CD4-positive, alpha-beta T cell treated with Interleukin-15 for 4 hours (primary cell): ENCODE results near the gene TRAF6.

Experiments
- DNase-seq: peaks from one replicate; pipeline ENCODE4 v3.0.0-alpha.2; 2020; ENCODE audit warnings: low spot score

TRAF6 gene

GRCh38 chr11:36458129-36458915, 51.8 kb downstream of the TRAF6 start:
- no peak for DNase-seq

GRCh38 chr11:36456156-36456555, 53.9 kb downstream of the TRAF6 start:
- no peak for DNase-seq

DNA sequence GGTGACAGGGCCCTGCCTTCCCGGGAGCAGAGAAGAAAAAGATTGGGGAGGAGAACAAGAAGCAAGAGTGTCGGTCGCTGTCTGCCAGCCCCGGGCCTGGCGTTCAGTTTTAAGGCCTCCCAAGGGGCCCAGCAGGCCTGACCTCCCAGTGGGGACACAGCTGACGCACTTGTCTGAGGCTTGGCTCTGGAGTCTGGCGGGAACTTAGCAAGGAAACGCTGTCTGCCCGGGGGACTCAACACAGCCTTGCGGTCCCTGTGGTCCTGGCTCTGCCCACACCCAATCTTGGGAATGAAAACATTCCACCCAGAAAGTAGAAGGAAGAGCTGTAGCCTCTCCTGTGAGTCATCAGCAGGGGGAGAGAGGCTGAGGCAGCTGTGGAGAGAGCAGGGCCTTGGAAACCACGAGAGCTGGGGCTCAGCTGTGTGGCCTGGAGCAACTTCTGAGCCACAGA, 54.4 kb downstream of the TRAF6 start:
- no peak for DNase-seq

DNA sequence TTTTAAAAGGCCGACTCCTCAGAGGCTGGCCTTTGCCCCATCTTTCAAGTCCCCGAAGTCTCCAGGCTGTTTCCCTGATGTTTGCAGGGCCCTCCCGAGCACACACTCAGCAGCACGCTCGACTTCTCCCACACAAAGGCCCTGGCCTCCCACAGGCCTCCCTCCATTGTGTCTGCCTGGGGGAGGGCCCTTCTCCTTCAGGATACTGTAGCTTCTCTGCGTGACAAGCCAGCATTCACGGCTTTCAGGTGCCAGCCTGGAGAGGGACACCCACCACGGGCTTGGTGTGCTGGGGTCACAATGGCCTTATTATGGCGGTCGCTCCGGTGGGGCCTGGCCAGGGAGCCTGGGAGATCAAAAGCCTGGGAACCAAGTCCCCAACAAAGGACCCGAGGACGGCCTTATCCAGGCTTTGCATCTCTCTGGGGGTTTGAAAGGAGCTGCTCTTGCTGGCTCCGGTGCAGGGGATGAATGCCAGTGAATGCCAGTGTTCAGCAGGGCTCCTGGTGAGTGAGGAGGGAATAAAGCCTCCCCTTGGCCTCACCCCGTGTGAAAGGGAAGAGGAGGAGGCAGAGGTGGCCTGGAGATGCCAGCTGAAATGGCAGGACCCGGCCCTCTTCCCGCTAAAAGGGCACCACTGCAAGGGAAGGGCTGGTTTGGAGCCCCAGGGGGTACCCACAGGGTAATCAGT, 55.0 kb downstream of the TRAF6 start:
- DNase-seq: no peak

- DNase-seq: no peak
These were observed 55.5 kb downstream of the TRAF6 start for GRCh38 chr11:36454551-36454940.

DNA sequence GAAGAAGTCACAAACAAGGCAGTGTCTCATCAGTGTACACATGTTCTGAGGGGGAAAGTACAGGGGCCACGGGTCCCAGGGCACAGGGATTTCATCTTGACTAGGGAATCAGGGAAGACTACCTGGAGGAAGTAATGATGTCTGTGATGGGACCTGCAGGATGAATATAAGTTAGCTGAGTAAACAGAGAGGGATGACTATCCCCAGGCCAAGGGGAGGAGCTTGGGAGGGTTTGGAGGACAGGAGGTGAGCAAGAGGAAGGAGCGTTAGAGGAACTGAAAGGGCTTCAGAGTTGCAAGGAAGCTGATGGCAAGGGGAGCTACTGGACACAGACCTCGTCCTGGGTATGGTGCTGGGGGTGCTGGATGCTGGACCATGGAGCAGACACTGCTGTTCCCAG, 56.4 kb downstream of the TRAF6 start:
- DNase-seq: no peak

- DNase-seq: peak; percentile 18
These were observed 57.1 kb downstream of the TRAF6 start for GRCh38 chr11:36452961-36453360.

GRCh38 chr11:36452236-36452940, 57.7 kb downstream of the TRAF6 start:
- DNase-seq: no peak

DNA sequence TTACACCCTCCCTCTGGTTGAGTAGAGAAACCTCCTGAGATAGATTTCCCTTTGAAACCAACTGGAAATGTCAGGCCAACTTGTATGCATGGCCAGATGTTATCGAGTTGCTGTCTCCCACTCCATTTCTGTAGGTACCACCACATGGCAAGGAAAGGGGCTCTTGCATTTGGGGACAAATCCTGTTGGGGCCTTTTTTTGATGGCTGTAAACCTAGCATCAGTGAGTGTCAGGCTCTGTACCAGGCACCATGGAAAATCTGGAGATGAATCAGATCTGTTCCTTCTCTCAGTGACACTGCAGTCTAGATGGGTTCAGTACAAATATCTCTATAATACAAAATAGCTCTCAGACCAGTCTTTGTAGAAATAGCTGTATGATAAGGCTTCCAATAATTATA, 58.4 kb downstream of the TRAF6 start:
- DNase-seq: no peak

- no peak for DNase-seq
These were observed 59.0 kb downstream of the TRAF6 start for GRCh38 chr11:36451045-36451444.

- no peak for DNase-seq
These were observed 59.9 kb downstream of the TRAF6 start for GRCh38 chr11:36450110-36450572.

DNA sequence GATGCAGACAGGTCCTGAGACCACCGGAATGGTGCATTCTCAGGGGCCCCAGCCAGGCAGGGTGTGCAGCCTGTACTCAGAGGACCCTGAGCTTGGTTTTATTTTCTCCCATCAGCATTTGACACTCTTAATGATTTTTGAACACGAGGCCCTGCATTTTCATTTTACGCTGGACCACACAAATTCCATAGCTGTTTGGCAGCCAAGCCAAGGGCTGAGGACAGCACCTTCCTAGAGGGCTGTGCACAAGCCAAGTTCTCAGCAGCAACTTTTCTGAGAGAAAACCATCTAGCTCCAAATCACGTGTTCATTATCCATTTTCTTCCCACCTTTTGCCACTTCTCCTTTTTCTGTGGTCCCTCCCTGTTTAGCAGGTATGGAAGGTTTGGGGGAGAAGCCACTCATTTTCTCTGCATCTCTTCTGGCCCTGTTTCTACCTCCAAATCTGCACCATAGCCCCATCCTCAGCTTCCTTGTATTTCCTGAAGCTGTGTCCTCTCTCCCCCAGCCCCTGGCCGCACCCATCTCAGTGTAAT, 60.4 kb downstream of the TRAF6 start:
- DNase-seq: no peak

DNA sequence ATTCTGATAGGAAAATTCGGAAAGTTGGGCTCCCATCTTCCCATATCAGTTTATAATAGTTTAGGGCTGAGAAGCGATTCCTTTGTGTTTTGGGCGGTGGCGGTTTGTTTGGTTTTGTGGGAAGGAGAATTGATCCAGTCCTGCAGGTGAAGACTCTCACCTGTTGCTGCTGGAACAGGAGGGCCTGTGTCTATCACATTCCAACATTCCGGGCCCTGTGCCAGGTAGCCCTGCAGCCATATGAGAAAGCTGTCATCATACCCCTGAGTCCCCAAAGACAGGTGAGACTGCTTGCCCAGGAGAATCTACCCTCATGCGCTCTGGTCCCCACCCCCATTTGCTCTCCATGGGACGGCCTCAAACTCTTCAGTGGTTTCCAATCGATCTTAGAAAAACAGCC, 62.1 kb downstream of the TRAF6 start:
- no peak for DNase-seq

DNA sequence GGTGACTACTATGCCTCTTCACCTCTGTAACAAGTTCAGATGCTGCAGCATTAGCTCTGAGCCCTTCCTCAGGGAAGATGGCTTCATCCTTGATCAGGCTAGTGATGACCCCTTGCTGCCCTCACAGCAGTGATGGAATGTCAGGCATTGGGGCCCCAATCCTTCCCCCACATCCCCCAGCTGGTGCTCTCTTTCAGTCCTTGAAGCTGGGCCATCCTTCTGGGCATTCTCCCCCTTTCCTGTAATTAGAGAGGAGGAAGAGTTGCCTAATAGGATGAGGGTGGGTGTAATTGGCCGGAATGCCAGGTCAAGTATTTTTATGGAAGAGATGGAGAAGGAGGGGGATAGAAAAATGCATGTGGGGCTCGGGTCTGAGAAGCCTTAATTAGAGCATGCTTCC, 62.6 kb downstream of the TRAF6 start:
- no peak for DNase-seq

- DNase-seq: no peak
These were observed 63.9 kb downstream of the TRAF6 start for GRCh38 chr11:36446135-36446534.

DNA sequence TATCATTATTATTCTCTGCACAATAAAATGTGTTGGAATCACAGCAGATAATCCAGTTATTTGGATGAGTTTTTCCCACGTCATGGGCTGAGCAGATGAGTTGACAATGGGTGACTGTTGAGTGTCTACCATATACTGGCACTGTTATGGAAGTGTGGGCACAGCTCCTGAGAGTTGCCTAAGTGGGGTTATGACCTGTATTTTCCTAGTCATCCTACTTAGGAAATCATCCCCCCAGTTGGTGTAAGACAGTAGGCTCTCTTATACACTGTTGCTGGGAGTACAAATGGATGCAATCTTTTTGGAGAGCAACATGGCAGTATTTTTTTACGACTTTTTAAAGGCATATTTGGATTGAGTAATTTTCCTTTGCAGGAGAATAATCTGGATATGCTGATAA, 66.4 kb downstream of the TRAF6 start:
- no peak for DNase-seq

- no peak for DNase-seq
These were observed 68.4 kb downstream of the TRAF6 start for GRCh38 chr11:36441610-36442208.

DNA sequence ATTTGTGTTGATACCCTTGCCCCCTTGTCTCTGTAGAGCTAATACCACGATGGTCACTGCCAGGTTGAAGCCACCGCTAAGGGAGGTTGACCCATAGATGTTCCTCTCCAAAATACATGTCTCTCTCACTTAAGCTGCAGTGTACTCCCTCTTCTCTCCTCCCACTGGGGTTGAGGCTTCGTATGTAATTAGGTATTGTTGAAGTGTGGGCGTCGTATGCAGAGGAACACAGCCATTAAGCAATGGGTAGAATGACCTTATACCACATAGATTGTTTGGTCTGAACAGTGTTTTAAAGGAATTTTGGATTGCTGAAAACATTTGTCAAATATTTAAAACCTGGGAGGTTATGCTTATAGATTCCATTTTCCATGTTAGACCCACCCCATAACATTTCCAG, 71.9 kb downstream of the TRAF6 start:
- DNase-seq: no peak

- DNase-seq: no peak
These were observed 72.7 kb downstream of the TRAF6 start for GRCh38 chr11:36437413-36437812.
